Astrocyte of the hippocampus (primary cell): ENCODE results near the gene TAL1.
"Not testable (repeated sequence)": the region's sequence is repeated elsewhere in the genome, so short reads cannot be mapped to it uniquely, and the experiment has no call there.

Source experiments
- DNase-seq: peaks from one replicate; pipeline ENCODE4 v3.0.0; 2011; ENCODE audit warnings: low read depth, low spot score

The TAL1 gene

DNA sequence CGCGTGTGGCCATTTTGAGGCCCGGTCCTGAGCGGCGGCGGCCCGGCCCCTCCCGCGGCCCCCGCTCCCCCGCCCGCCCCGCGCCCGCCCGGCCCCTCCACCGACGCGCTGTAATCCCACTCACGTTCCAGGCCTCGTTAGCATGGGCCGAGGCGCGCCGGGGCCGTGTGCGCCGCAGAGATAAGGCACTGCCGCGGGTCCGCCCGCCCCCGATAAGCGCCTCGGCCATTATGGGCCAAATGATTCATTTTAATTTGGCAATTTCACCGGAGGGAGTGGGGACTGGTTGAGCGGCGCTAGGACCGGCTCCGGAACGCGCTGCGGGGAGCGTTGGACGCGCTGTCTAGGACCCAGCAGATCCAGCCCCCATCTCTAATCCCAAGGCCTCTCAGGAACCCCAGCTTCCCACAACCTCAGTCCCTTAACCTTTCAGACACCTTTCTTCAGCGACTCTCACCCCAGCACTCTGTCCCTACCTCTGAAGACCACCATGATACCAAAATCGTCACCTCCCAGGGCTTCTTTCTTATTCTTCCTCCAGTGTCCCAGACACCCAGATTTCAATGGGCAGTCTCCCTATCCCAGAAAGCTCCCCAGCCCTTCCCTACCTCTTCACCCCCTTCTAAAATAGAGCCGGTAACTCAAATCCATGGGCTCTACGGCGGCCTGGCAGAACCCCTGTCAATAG, at the start of gene TAL1:
TAL1 (minus strand) TSS at position 39 of the 688 bp plus-strand sequence. CDS start 6,337 bp downstream, outside the sequence.
- no peak for DNase-seq

DNA sequence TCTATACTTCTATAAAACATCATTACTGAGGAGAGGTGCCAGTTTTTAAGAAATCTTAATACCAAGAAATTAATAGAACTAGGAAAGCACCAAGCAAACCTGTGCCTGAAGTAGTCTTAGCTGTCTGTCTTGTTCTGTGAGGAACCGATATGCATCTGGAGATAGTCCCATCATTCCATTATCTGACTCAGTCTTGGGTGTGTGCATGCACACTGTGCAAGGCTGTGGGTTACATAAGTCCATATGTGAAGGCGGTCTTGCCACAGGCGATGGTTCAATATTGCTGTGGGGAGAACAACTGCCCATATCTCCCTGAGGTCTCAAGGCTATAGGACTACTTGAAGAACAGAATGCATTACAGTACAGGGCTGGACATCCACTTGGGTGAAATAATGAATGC, 48.1 kb upstream of the TAL1 start:
- no peak for DNase-seq

DNA sequence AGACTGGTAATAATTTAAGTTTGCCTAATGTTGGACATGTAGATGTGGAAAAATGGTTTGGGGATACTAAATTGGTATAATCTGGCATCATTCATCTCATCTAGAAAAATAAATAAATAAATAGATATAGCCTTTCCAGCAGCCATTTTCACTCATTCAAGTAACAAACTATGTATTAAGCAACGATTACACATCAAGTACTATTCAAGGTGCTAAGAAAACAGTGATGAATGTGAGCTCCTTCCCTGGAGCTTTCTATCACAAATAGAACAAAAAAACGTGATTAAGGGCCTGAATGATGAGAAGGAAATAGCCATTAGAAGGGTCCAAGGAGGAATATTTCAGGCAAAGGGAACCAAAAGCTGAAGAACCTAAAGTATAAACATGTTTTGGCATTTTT, 44.8 kb upstream of the TAL1 start:
- DNase-seq = no peak

DNA sequence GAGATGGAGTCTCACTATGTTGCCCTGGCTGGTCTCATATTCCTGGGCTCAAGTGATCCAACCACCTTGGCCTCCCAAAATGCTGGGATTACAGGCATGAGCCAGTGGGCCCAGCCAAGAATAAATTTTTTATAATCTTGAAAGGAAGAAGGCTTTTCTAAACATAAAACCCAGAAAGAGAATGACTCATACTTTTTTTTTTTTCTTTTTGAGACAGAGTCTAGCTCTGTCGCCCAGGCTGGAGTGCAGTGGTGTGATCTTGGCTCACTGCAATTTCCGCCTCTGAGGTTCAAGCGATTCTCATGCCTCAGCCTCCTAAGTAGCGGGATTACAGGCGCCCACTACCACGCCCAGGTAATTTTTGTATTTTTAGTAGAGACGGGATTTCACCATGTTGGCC, 43.8 kb upstream of the TAL1 start:
- DNase-seq = not testable (repeated sequence)

DNA sequence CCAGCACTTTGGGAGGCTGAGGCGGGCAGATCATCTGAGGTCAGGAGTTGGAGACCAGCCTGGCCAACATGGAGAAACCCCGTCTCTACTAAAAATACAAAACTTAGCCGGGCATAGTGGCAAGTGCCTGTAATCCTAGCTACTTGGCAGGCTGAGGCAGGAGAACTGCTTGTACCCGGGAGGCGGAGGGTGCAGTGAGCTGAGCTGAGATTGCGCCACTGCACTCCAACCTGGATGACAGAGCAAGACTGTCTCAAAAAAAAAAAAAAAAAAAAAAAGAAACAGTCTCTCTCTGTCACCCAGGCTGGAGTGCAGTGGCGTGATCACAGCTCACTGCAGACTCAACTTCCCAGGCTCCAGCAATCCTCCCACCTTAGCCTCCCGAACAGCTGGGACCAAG, 33.5 kb upstream of the TAL1 start:
- not testable (repeated sequence) for DNase-seq

DNA sequence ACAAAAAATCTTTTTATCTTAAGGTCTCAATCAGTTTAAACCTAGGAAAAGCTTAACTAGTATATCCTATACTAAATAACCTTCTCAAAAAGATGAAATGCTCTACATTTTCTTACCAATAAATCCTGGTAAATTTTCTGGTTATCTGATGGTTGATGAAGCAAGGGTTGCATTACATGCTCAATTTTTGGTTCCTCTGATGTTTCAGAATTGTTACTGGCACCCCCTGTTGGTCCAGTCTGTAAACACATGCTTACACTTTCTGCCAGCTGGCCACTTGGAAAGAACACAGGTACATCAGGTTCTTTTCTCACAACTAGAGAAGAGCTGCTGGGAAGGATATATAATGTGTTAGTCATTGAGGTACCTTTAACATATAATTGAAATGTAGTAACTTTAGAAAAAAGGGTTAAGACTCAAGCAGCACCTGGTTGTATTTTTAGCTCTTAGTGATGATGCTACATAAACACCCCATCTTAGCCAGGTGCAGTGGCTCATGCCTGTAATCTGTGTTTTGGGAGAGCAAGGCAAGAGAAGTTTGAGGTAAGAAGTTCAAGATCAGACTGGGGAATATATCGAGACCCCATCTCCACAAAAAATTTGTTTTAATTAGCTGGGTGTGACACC, 30.9 kb upstream of the TAL1 start:
- DNase-seq = peak; percentile 45

DNA sequence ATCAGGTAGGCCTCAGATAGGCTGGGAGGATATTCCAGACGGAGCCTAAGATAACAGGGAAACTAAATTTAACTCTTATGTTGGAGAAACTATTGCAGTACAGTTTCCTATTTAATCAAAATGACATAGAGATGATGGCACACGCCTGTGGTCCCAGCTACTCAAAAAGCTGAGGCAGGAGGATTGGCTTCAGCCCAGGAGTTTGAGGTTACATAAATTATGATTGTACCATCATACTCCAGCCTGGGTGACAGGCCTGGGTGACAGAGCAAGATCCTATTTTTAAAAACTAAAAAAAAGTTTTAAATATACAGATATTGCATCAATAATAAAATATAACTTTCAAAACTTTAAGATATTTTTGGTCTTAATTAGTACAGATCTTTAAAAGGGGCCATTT, 25.2 kb upstream of the TAL1 start:
- peak; percentile 19 for DNase-seq

DNA sequence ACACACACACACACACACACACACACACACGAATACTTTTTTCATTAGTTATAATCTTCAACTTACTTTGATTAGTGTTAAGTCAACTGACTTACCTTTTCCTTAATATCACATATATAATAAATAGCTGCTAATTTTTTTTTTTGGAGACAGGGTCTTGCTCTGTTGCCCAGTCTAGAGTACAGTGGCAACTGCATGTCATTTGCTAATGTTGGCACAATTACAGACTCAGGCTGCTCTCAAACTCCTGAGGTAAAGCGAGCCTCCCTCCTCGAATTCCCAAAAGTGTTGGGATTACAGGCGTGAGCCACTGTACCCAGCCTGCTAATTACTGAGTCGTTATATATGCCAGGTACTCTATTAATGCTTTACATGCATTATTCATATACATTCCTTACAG, 20.8 kb upstream of the TAL1 start:
- DNase-seq = no peak

DNA sequence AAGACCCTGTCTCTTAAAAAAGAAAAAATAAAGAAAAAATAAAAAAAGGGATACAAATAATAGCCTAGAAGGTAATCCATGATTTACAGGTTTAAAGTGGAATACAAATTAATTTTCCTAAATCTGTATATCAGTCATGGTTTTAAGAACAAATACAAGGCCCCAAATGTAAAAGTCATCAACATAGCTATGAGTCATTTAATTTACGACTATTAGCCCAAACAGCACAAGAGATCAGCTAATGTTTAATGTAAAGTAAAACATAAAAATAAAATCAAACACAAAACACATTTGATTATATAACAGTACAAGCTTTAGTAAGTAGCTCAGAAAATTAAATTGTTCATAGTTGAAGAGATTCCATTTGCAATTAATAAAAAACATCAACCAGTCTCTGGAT, 20.3 kb upstream of the TAL1 start:
- no peak for DNase-seq

DNA sequence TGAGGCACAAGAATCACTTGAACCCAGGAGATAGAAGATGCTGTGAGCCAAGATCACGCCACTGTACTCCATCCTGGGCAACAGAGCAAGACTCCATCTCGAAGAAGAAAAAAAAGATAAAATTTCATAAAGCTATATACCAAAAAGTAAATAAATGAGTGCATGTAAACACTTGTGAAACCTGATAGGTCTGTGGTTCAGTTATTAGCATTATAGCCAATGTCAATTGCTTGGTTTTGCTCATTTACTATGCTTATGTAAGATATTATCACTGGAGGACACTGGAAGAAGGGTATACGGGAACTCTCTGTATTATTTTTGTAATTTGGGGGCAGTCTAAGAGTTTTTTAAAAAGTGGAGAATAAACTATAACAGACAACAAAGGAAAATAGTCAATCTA, 17.7 kb upstream of the TAL1 start:
- no peak for DNase-seq

DNA sequence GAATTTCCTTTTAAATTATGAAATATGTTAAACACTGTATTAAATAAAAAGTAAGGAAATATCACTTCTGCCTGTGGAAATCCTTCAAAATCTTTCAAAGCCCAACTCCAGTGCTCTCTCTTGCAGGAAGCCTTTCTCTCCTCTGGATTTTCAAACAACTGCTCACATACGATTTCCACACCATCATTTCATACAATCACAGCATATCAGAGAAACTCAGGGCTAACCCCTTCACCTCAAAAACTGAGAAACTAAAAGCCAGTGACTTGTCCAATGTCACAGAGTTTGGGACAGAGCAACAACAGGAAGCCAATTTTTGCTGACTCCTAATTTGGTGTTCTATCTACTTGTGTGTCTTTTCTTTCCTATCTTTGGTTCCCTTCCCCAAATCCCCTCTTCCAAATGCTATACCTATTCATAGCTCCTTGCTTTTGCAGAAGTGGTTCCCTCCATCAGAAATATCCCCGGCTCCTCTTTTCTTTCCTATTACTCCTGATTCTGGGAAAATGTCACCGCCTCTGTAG, 12.4 kb upstream of the TAL1 start:
- no peak for DNase-seq

DNA sequence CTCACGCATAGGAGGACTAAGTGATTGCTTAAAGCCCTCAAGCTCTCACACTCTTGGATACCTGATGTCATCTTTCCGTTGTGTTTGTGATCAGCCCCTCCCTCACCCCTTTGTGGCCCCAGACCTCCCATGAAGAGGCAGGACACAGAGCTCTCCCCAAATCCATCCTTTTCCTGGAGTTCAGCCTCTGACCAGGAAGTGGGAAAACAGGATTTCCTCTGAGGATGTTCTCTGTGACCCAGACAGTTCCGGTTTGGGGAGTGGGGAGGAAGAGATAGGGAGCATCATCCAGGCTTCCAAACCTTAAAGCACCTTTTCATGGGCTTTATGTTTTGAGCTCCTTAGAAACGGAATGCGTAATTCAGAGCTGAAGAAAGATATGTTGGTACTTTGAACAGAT, 11.9 kb upstream of the TAL1 start:
- no peak for DNase-seq

DNA sequence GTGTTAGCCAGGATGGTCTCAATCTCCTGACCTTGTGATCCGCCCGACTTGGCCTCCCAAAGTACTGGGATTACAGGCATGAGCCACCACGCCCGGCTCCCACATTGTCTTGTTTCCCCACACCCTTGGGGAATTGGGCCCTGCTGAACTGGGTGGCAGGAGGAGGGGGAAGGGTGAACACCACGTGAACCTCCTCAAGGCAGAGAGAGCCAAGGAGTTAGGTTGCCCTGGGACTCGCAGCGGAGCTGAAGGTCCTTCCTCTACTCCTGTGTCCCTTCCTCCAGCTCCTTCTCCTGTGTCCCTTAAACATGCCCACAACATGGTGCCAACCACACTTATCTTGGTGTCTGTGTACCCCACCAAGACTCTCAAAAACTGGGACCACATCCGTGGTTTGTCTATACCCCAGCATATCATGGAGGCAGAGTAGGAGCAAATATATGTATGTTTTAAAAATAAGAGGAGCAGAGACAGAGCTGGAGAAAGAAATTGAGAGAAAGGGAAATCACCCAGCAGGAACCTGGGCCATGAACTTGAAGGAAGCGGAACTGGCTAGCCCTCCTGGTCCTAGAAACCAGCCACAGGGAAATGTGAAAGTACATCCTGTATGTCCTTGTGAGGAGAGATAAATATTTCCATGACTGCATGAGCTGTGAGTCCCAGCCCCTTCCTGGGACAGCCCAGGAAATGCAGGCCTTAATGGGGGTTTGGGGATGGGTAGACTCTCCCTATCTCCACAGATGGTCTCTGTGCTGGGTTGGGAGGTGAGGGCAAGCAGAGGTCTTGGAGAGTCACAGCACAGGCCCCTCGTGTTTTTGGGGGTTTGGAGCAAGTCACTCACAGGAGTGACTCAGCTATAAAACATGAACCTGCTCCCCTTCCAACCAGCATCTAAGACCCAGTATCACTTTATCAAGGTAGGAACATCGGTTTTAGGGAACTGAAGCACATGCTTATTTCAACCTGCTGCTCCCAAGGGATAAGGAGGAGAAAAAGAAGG, 9.4 kb upstream of the TAL1 start:
- DNase-seq = no peak

DNA sequence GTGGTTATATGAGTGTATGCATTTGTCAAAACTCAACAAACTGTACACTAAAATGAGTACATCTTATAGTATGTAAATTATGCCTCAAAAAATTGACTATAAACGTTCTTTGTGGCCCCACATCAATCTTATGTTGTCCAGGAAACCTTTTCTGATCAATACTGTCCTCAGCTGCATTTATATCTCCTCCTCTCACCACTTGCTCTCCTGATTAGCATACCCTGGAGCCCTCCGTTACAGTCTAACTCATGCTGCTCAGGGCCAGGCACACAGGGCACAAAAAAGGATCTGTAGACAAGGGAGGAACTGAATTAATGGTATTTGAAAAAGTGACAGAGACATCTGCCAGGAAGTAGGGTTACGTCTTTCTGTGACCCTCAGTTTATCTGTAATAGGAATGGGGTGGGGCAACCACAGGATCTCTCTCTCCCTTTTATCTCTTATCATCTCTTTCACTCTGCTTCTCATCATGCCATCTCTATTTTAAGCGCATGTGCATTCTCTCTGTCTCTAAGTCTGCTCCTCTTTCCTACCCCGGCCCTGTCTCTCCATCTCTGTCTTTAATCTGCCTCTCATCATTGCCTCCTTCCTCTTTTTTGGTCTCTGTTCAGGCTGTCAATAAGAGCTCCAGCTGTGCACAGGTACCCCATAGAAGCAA, 7.0 kb upstream of the TAL1 start:
- DNase-seq = no peak

DNA sequence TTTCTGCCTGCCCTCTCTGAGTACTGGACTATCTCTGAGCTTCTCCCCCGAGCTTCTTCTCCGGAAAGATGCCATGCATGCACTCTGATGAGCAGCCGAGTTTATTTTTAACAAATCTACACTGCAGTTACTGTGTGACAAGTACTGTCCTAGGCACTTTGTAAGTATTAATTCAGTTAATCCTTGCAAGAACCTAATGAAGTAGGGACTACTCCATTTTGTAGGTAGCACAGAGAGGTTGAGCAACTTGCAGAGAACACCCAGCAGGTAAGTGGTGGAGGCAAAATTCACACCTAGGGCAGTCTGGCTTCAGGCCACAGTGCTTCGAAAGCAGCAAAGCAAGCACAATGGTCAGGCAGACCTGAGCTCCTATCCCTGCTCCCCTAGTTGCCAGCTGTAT, 3.8 kb upstream of the TAL1 start:
- DNase-seq = no peak

DNA sequence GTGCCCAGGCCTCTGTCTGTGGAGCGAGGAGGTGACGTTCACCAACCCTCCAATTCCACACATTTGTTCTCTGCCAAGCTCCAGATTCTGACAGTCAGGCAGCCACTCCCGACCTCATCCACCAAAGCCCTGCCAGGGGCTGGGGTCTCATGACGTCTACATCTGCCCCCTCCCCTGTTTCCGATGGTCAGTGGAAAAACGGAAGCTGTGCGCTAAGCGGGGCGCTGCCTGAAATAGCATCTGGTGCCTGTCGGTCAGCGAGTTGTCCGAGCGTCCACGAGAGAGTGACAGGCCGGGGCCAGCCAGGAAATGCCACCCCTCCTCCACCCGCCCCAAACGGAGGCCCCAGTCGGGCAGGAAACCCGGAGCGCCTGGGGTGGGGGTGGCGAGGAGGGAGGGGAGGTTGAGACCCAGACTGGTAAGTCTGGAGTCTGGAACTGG, 3.2 kb upstream of the TAL1 start:
- no peak for DNase-seq

DNA sequence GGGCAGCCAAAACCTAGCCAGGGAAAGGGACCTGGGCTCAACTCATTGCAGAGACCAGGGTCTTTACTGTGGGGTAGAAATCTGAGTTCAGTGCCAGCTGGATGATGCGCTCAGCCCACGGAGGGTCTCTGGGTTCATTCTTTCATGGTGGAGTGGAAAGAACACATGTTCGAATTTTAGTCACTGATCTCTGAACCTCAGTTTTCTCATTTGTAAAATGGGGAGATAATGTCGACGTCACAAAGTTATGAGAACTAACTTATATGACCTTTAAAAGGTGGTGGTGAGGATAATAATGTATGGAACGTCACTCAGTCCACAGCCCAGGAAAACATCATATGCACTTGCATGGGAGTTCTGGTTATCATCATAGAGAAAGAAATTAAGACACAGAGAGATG, 1.2 kb upstream of the TAL1 start:
- DNase-seq = no peak

DNA sequence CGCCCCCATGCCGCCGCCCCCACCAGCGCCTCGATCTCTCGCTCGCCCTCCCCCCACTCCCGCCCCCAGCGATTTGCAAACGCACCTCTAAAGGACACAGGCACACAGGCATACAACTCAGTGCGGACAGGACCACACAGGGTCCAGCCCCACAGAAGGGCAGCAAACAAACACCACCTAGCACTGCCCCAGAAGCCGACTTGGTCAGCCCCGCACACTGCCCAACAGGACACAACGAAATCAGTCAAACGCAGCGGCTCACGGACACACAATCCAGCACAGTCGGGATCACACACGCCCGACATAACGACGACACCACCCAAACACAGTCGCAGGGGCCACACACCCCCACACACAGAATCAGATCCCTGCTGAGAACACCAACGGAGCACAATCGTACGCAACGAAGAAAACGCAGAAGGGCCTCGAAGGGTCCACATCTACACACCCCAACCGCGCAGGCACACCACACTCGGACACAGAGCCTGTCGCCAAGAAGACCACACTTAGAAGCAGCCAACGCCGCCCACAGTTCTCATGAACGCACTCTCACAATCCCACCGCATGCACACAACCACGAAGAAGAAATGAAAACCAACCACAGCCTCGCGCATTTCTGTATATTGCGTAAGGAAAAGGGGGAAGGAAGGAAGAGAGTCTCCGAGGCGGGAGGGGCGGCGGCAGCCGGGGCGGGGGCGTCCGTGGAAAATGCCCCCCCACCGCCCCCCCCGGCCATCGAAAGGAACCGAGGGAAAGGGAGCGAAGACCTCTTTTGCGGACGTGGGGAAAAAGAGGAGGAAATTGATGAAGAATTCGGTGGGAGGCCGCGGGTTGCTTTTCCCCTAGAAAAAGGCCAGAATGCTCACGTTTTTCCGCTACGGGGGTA, 481 bp downstream of the TAL1 start:
- DNase-seq = peak; percentile 62

DNA sequence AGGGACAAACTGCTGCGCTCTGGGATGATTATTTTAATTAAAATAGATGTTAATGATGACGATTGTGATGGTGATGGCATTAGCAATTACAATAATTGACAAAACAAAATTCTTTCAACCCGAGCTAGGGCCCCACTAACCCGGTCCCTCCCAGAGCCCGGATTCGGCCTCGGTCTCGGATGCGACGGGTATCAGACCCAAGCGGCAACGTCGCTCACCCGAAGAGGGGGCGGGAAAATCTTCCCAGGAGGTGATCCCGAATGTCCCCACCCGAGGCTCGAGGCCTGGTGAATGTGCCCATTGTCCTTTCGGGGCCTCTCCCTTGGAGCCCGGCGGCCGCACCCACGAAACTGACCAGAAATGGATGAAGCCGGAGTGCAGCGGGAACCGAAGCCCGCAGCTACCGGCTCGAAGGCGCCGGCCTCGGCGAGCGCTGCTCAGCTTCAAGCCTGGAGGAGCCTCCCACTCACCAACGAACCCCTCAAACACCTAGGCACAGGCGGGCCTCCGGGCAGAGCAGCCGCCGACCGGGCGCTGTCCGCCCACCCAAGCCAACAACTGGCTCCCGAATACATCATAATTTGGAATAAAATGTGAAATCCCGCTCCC, 1.2 kb downstream of the TAL1 start:
- peak; percentile 27 for DNase-seq
